SIG-M5 treated with dmso at 0.1 percent for 504 hours (cell line): ENCODE results near the gene GAS6.

ENCODE experiments used
- DNase-seq: peaks from one replicate; lab custom pipeline; 2025; ENCODE audit not compliant: unreplicated experiment; lab: John Stamatoyannopoulos, UW

Gene GAS6

DNA sequence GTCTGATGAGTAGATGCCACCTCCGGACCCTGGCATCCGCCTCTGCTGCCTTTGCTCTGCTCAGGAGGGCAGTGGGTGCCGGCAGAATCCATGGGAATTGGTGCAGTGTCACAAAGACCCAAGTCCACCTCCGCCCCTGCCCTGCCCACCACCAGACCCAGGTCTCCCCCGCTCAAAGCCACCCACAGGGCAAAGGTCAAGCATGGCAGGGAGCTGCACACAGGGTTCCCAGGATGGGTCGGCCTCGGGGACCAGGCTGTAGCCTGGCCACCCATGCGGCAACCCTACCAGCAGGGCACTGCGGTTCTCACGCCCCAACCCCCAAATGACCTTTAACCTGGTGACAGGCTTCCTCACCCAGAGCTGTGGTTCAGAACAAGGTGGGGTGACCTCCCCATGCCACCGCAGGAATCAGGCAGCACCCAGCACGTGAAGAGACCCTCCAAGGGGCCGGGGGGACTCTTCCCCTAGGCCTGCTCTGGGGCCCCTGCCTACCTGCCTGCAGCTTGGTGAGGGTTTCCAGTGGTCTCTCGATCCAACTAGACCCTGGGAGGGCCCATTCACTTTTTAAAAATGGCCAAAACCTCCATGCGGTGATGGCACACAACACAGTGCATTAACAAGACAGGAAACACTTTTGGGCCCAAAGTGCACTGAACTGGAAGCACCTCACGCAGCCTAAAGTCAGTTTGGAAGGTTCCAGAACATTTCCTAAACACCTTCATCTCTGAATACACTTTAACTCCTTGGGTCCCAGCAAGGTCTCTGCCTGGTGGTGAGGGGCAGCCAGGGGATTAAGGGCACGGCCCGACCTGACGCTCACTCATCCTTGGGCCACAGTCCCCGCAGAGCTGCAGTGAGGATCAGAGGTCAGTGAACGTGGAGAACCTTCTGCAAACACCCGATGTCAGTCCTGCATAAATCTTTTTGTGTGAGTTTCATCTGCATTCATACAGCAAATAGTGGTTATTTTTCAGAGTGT is 11.0 kb downstream of the GAS6 start:
- DNase-seq = no peak

DNA sequence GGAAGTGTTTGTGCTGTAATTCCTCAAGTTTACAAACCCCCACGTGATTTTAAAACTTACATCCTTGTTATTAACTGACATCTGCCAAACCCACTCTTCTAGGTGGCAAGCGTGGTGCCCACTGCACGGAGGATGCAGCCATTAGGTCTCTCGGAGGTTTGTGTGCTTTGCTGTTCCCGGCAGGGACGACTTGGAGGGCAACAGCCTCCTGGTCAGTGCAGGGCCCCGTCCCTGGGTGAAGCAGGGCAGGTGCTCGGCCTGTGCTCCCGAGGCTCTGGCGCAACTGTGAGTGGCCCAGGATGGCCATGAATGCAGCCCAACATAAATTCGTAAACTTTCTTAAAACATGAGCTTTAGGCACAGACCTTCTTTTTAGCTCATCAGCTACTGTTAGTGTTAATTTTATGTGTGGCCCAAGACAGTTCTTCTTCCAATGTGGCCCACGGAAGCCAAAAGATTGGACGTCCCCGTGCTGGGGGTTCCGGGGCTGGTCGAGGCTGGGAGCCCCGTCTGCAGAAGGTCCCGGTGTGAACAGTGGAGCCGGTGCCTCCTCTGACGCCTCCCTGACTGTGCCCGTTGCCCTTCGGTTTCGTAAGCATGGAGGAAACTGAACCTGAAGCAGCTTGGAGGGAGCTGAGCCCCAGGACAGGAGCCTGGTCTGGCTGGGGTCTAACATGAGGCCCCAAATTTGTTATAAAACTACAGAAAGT is 11.9 kb downstream of the GAS6 start:
- DNase-seq = no peak

DNA sequence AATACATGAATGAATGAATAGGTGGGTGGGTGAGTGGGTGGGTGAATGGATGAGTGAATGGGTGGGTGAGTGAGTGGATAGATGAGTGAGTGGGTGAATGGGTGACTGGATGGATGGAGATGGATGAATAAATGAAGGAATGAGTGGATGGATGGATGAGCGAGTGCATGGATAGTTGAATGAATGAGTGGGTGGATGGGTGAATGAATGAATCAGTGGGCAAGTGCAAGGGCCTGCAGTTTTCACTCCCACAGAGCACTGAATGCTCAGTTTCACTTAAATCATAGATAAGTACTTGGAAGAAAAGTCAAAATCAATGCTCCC is 12.4 kb downstream of the GAS6 start:
- DNase-seq = no peak

GRCh38 chr13:113850722-113851479 is 13.0 kb downstream of the GAS6 start:
- DNase-seq = no peak

GRCh38 chr13:113849981-113850721 is 13.7 kb downstream of the GAS6 start:
- DNase-seq = no peak

- DNase-seq = no peak
Measured at GRCh38 chr13:113849546-113849945, 14.3 kb downstream of the GAS6 start.

- no peak for DNase-seq
Measured at GRCh38 chr13:113848431-113849260, 15.2 kb downstream of the GAS6 start.

GRCh38 chr13:113848020-113848419 is 15.9 kb downstream of the GAS6 start:
- no peak for DNase-seq

GRCh38 chr13:113846636-113847318 is 17.1 kb downstream of the GAS6 start:
- no peak for DNase-seq

DNA sequence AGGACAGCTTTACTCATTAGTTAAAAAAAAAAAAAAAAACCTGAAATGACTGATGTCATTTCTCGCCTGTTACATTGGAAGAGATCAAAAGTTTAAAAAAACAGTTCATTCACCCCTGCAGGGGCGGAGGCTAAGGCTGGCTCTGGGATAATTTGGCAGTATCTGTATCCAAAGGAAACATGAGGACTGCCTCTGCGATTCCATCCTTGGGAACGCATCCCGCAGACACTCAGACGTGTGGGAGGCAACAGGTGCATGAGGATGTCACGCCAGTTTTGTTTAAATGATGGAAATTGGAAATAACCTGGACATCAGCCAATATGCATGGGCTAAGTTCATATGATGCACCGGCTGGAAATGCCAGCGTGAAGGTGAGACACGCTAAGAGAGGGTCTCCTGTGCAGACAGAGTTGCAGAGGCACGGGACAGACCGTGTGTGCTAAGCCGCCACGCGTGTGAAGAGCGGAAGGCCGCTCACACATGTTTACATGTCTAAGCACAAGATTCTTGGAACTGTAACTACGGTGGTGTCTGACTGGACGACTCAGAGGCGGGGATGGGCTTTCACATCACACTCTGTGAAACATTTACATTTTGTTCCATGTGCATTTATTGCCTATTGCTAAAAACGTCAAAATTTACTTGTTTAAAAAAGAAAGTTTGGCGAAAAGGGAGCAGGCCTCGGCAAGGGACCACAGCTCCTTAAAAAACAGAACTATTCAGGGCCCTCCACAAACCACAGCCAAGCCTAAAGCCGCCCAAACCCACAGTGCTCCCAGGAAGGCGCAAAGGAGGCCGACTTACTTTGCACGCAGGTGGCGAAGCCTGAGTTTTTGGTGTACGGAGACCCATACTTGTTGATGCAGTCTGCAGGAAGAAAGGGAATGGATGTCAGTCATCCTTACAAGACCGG is 17.9 kb downstream of the GAS6 start:
- DNase-seq = no peak

DNA sequence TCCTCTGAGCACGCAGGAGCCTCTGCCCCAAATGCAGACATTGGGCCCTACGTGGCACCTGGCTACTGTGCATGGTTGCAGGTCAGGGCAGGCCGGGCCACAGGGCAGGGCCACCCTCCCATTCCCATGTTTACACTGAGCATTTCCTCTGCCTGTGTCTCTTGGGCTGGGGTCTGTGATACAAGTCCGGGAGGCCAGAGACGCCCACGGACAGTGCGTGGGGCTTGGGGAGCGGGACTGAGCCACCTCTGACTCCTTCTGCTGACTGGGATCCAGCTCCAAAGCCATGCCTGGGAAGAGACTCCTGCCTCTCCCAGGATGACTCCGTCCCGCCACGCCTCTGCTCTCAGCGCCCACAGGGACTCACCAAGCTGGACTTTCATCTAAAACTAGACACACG is 18.8 kb downstream of the GAS6 start:
- no peak for DNase-seq

- no peak for DNase-seq
Measured at GRCh38 chr13:113843864-113844556, 19.9 kb downstream of the GAS6 start.

GRCh38 chr13:113843063-113843654 is 20.7 kb downstream of the GAS6 start:
- no peak for DNase-seq

- no peak for DNase-seq
Measured at GRCh38 chr13:113842336-113843062, 21.4 kb downstream of the GAS6 start.

- no peak for DNase-seq
Measured at GRCh38 chr13:113841353-113841650, 22.6 kb downstream of the GAS6 start.

DNA sequence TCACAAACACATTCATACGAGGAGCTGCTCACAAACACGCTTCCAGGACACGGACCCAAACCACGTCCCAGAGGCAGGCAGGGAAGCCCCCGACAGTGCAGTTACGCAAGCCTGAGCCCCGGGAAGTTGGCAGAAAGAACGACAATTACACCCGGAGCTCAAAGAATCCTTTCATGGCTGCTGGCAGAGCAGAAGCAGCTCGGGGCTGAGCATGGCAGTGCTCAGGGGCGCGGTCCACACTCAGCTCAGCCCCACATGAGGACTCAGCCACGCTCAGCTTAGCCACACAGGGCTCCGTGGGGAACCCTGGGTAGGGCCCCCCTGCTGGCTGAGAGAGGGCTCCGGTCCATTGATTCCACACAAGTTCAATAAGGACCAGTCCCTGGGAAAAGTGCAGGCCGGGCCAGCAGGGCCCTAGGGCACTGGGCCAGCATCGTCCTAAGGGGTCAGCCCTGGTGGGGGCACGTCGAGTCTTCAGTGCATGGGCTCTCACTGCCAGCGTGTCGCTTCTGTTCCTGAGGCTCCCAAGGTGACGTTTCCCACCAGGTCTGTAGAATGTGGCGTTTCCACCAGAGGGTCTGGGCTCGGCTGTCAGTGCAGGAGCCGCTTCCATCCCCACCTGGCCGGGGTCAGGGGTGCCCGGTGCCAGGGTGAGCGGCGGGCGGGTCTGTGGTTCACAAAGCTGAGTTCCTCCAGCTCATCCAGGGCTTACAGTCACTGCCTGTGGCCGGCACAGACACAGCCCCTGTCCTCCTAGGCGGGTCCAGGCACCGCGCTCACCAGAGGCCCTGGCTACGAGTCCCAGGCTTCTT is 23.1 kb downstream of the GAS6 start:
- no peak for DNase-seq
